OCI-M2 (cell line): ENCODE measurements around the gene PLVAP.

Experiments
- DNase-seq: peaks from one replicate; lab custom pipeline; 2025; ENCODE audit not compliant: unreplicated experiment; lab: John Stamatoyannopoulos, UW

PLVAP gene

DNA sequence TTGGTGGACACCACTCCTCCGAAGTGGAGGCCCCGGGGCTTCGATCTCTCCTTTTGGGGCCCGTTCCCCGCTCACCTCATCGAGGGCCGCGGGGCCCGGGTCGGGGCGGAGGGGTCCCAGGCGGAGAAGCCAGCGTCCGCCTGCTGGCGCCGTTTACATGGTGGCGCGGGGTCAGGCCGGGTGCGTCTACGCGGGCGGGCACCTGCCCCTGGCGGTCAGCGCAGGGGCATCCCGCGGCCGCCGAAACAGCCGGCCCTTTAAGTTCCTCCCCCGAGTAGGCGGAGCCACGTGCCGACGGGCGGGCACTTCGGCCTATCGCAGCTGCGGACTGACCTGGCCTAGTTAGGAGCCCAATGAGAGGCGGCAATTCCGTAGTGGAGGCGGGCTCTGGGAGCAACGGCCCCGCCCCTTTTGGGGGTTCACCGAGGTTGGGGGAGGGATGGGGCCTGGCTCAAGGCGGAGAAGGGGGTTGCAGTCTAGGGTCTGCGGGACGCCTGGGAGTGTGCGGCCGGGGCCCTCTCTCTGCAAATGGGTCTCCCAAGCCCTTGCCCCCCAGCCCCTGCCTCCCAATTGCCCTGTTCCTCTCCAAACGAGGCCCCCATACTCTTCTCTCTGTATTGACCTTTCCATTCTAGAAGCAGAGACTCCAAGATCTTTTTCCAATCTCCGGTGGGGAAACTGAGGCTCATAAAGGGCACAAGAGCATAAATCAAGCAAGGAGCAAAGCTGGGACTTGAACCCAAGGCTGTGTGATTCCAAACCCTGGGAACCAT is 73.8 kb downstream of the PLVAP start, which contains the start of gene ABHD8:
Gene ABHD8, minus strand, starts transcription at position 259 of the 773 bp plus-strand sequence. CDS start 1,809 bp downstream, outside the sequence.
- DNase-seq, result no peak

DNA sequence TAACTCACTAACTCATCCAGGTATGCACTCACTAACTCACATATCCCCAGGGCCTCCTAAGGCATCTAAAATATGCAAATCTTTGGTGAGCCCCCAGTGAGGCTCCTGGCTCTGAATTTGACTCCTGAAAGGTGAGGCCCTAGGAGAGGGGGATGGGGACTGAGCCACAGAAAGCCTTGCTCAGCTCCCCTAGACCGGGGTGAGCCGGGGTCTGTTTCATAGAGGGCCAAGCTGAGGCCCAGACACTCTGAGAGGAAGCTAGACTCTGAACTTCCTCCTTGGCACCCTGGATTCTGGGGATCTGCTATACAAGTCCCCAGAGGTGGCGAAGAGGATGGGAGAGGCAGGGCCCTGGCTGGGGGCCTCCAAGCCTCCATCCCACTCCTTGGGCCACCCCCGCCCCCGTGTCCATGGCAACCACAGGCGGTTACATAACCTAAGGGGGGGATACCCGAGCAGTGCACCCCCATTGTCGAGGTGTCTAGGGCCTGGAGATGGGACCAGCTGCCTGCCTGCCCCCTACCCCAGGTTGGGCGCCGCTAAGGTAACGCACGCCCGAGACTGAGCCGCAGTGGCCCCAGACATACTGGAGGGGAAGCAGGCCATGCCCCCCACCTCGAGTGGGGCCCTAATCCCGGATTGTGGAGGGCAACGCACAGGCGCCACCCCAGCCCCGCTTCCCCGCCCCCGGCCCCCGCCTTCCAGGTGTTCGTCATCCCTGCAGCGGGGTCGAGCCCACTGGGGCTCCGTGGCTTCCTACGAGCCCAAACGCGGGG is 74.6 kb downstream of the PLVAP start:
- DNase-seq, result no peak
